ENCODE results near the gene SARDH.

Gene SARDH

GRCh38 chr9:133647148-133647547, 91.0 kb downstream of the SARDH start:
- Histone ChIP-seq H4K91ac (ENCODE audit: low read depth, low read length) (no peak overlapping the region), H3K27me3 (ENCODE audit: insufficient read depth, low read length) (no peaks in the 10 kb centered on the region), H2BK12ac (ENCODE audit: low read length) (no peak overlapping the region), H3K4me3 (ENCODE audit: low read depth, low read length) (no peak overlapping the region), H3K23ac (ENCODE audit: low read length) (no peak overlapping the region), H2AK5ac (ENCODE audit: low read length) (no peak overlapping the region), H3K27ac (ENCODE audit: low read depth, low read length) (no peak overlapping the region), H3K4me1 (ENCODE audit: control insufficient read depth in 1 of 2, insufficient read depth in 2 of 2, low read length in 2 of 2) (no peaks in the 10 kb centered on the region), H3K18ac (ENCODE audit: low read length) (no peak overlapping the region), H3K9ac (ENCODE audit: low read length) (no peak overlapping the region), H4K8ac (ENCODE audit: low read depth, low read length) (no peak overlapping the region), H2BK120ac (ENCODE audit: insufficient read depth, low read length, poor library complexity) (no peak overlapping the region), H3K4ac (ENCODE audit: low read depth, low read length) (no peak overlapping the region), H3K79me1 (ENCODE audit: low read length) (no peaks in the 10 kb centered on the region), H2BK5ac (ENCODE audit: low read depth, low read length, poor library complexity) (no peak overlapping the region), H3K36me3 (ENCODE audit: control insufficient read depth in 1 of 2, insufficient read depth in 2 of 2, low read length in 2 of 2) (no peaks in the 10 kb centered on the region), H2AFZ (ENCODE audit: insufficient read depth, low read length, poor library complexity) (no peak overlapping the region), H3K79me2 (ENCODE audit: control insufficient read depth, insufficient read depth, low read length, poor library complexity) (no peaks in the 10 kb centered on the region), H3K9me3 (ENCODE audit: insufficient read depth, low read depth, low read length) (peaks cover 3% of the 10 kb centered on the region), H3K14ac (ENCODE audit: low read length) (no peak overlapping the region), H3K4me2 (ENCODE audit: low read length) (no peak overlapping the region), H4K12ac (ENCODE audit: low read depth, low read length) (no peak overlapping the region)
- peak; percentile 12 to 57 for DNase-seq
- no CpG with 5 or more reads among the region's 7 CpGs for WGBS (ENCODE audit: extremely low coverage, insufficient coverage, insufficient read length)

- H3K79me2 ChIP-seq (ENCODE audit: control insufficient read depth, insufficient read depth, low read length, poor library complexity): no peaks in the 10 kb centered on the region
- no peak for DNase-seq
- no peaks in the 10 kb centered on the region for H3K36me3 ChIP-seq (ENCODE audit: control insufficient read depth in 1 of 2, insufficient read depth in 2 of 2, low read length in 2 of 2)
- no peaks in the 10 kb centered on the region for H3K27me3 ChIP-seq (ENCODE audit: insufficient read depth, low read length)
- H2AK5ac ChIP-seq (ENCODE audit: low read length): no peak overlapping the region
- H4K8ac ChIP-seq (ENCODE audit: low read depth, low read length): no peak overlapping the region
- WGBS (ENCODE audit: extremely low coverage, insufficient coverage, insufficient read length): no CpG with 5 or more reads among the region's 10 CpGs
- H4K91ac ChIP-seq (ENCODE audit: low read depth, low read length): no peak overlapping the region
- no peak overlapping the region for H4K12ac ChIP-seq (ENCODE audit: low read depth, low read length)
- H3K4ac ChIP-seq (ENCODE audit: low read depth, low read length): no peak overlapping the region
- H2AFZ ChIP-seq (ENCODE audit: insufficient read depth, low read length, poor library complexity): no peak overlapping the region
- H3K9me3 ChIP-seq (ENCODE audit: insufficient read depth, low read depth, low read length): peaks cover 4% of the 10 kb centered on the region
- no peak overlapping the region for H2BK12ac ChIP-seq (ENCODE audit: low read length)
- no peak overlapping the region for H3K4me2 ChIP-seq (ENCODE audit: low read length)
- no peak overlapping the region for H3K27ac ChIP-seq (ENCODE audit: low read depth, low read length)
- no peak overlapping the region for H3K14ac ChIP-seq (ENCODE audit: low read length)
- H3K23ac ChIP-seq (ENCODE audit: low read length): no peak overlapping the region
- no peak overlapping the region for H3K18ac ChIP-seq (ENCODE audit: low read length)
- no peak overlapping the region for H3K9ac ChIP-seq (ENCODE audit: low read length)
- H2BK120ac ChIP-seq (ENCODE audit: insufficient read depth, low read length, poor library complexity): no peak overlapping the region
- no peak overlapping the region for H3K4me3 ChIP-seq (ENCODE audit: low read depth, low read length)
- H3K4me1 ChIP-seq (ENCODE audit: control insufficient read depth in 1 of 2, insufficient read depth in 2 of 2, low read length in 2 of 2): no peaks in the 10 kb centered on the region
- no peaks in the 10 kb centered on the region for H3K79me1 ChIP-seq (ENCODE audit: low read length)
- H2BK5ac ChIP-seq (ENCODE audit: low read depth, low read length, poor library complexity): no peak overlapping the region
These were observed 93.0 kb downstream of the SARDH start for GRCh38 chr9:133645021-133645765.

DNA sequence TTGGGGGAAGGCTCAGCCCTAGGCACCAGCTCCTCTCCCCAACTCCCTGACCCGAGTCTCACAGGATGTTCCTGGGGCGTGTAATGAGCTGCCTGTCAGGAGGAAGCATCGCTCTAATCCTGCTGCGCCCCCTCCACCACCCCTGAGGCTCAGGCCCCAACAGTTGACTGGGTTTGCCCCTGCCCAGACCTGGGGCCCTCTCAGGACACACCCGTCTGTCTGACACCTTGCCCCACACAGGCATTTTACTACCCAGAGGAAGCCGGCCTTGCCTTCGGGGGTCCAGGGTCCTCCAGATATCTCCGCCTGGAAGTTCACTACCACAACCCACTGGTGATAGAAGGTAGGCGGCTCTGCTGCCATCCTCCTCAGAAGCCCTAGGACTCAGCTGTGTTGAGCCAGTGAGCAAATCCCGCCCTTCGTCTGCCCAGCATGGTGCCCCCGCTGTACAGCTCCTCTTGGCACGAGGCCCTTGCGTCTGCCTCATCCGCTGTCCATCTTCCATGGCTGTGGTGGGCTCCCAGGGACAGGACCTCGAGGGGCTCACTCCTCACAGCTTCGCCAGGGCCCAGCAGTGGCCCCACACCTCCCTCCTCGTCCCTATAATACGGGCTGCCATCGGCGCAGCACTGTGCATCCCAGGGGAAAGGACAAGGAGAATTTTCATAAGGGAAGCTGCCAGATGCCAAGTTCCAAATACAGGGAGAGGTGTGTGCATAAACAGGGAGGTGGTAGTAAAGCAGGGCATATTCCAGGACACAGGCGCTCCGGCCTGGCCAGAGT, 94.0 kb downstream of the SARDH start:
- Histone ChIP-seq H3K4ac (ENCODE audit: low read depth, low read length) (no peak overlapping the region), H4K8ac (ENCODE audit: low read depth, low read length) (no peak overlapping the region), H2AFZ (ENCODE audit: insufficient read depth, low read length, poor library complexity) (no peak overlapping the region), H3K14ac (ENCODE audit: low read length) (no peak overlapping the region), H3K23ac (ENCODE audit: low read length) (no peak overlapping the region), H2BK5ac (ENCODE audit: low read depth, low read length, poor library complexity) (no peak overlapping the region), H4K91ac (ENCODE audit: low read depth, low read length) (no peak overlapping the region), H2BK120ac (ENCODE audit: insufficient read depth, low read length, poor library complexity) (no peak overlapping the region), H3K27ac (ENCODE audit: low read depth, low read length) (no peak overlapping the region), H3K79me2 (ENCODE audit: control insufficient read depth, insufficient read depth, low read length, poor library complexity) (no peaks in the 10 kb centered on the region), H3K4me2 (ENCODE audit: low read length) (no peak overlapping the region), H3K79me1 (ENCODE audit: low read length) (no peaks in the 10 kb centered on the region), H3K36me3 (ENCODE audit: control insufficient read depth in 1 of 2, insufficient read depth in 2 of 2, low read length in 2 of 2) (no peaks in the 10 kb centered on the region), H3K27me3 (ENCODE audit: insufficient read depth, low read length) (no peaks in the 10 kb centered on the region), H4K12ac (ENCODE audit: low read depth, low read length) (no peak overlapping the region), H3K9me3 (ENCODE audit: insufficient read depth, low read depth, low read length) (peaks cover 4% of the 10 kb centered on the region), H3K4me1 (ENCODE audit: control insufficient read depth in 1 of 2, insufficient read depth in 2 of 2, low read length in 2 of 2) (no peaks in the 10 kb centered on the region), H3K18ac (ENCODE audit: low read length) (no peak overlapping the region), H2AK5ac (ENCODE audit: low read length) (no peak overlapping the region), H3K9ac (ENCODE audit: low read length) (no peak overlapping the region), H2BK12ac (ENCODE audit: low read length) (no peak overlapping the region), H3K4me3 (ENCODE audit: low read depth, low read length) (no peak overlapping the region)
- WGBS (ENCODE audit: extremely low coverage, insufficient coverage, insufficient read length): no CpG with 5 or more reads among the region's 23 CpGs
- no peak for DNase-seq

GRCh38 chr9:133643362-133643755, 94.8 kb downstream of the SARDH start:
- Histone ChIP-seq H2BK5ac (ENCODE audit: low read depth, low read length, poor library complexity) (no peak overlapping the region), H4K12ac (ENCODE audit: low read depth, low read length) (no peak overlapping the region)
- no CpG with 5 or more reads among the region's 20 CpGs for WGBS (ENCODE audit: extremely low coverage, insufficient coverage, insufficient read length)

More at GRCh38 chr9:133643362-133643755, 94.8 kb downstream of the SARDH start:
- Histone ChIP-seq H3K9me3 (ENCODE audit: insufficient read depth, low read depth, low read length) (peaks cover 4% of the 10 kb centered on the region), H3K14ac (ENCODE audit: low read length) (no peak overlapping the region), H3K18ac (ENCODE audit: low read length) (no peak overlapping the region), H3K27ac (ENCODE audit: low read depth, low read length) (no peak overlapping the region), H3K36me3 (ENCODE audit: control insufficient read depth in 1 of 2, insufficient read depth in 2 of 2, low read length in 2 of 2) (no peaks in the 10 kb centered on the region), H4K8ac (ENCODE audit: low read depth, low read length) (no peak overlapping the region), H3K23ac (ENCODE audit: low read length) (no peak overlapping the region), H3K4me2 (ENCODE audit: low read length) (no peak overlapping the region), H3K4me1 (ENCODE audit: control insufficient read depth in 1 of 2, insufficient read depth in 2 of 2, low read length in 2 of 2) (no peaks in the 10 kb centered on the region), H3K9ac (ENCODE audit: low read length) (no peak overlapping the region), H3K4ac (ENCODE audit: low read depth, low read length) (no peak overlapping the region), H3K79me2 (ENCODE audit: control insufficient read depth, insufficient read depth, low read length, poor library complexity) (no peaks in the 10 kb centered on the region), H2BK120ac (ENCODE audit: insufficient read depth, low read length, poor library complexity) (no peak overlapping the region), H2AK5ac (ENCODE audit: low read length) (no peak overlapping the region), H2BK12ac (ENCODE audit: low read length) (no peak overlapping the region), H3K4me3 (ENCODE audit: low read depth, low read length) (no peak overlapping the region), H3K79me1 (ENCODE audit: low read length) (no peaks in the 10 kb centered on the region), H4K91ac (ENCODE audit: low read depth, low read length) (no peak overlapping the region), H3K27me3 (ENCODE audit: insufficient read depth, low read length) (no peaks in the 10 kb centered on the region), H2AFZ (ENCODE audit: insufficient read depth, low read length, poor library complexity) (no peak overlapping the region)
- no peak for DNase-seq
